Left hindlimb (tissue), 1 donor: Measurements from ENCODE around the gene SPIN4.
"Not testable (repeated sequence)": the region's sequence is repeated elsewhere in the genome, so short reads cannot be mapped to it uniquely, and the experiment has no call there.

Experiments used
- DNase-seq: peaks from one replicate; pipeline ENCODE4 v3.0.0-alpha.2; 2018

The SPIN4 gene

GRCh38 chrX:63350941-63351616 lies at the start of gene SPIN4:
SPIN4 (minus strand) TSS chrX:63351332; CDS start chrX:63350819, 513 bp downstream.
- DNase-seq = peak; percentile 93

- no peak for DNase-seq
Observed at GRCh38 chrX:63400340-63400739, 49.2 kb upstream of the SPIN4 start.

GRCh38 chrX:63394872-63395271 lies 43.7 kb upstream of the SPIN4 start:
- DNase-seq = no peak

- not testable (repeated sequence) for DNase-seq
Observed at GRCh38 chrX:63393094-63393493, 42.0 kb upstream of the SPIN4 start.

- no peak for DNase-seq
Observed at GRCh38 chrX:63387411-63387810, 36.3 kb upstream of the SPIN4 start.

- not testable (repeated sequence) for DNase-seq
Observed at GRCh38 chrX:63384263-63384662, 33.1 kb upstream of the SPIN4 start.

GRCh38 chrX:63373012-63373411 lies 21.9 kb upstream of the SPIN4 start:
- not testable (repeated sequence) for DNase-seq

- DNase-seq = not testable (repeated sequence)
Observed at GRCh38 chrX:63367699-63368098, 16.6 kb upstream of the SPIN4 start.

- DNase-seq = no peak
Observed at GRCh38 chrX:63363788-63364187, 12.7 kb upstream of the SPIN4 start.

- no peak for DNase-seq
Observed at GRCh38 chrX:63361494-63361893, 10.4 kb upstream of the SPIN4 start.

- DNase-seq = no peak
Observed at GRCh38 chrX:63354484-63354883, 3.4 kb upstream of the SPIN4 start.

GRCh38 chrX:63350465-63350877 lies 661 bp downstream of the SPIN4 start:
- DNase-seq = peak; percentile 39

- DNase-seq = no peak
Observed at GRCh38 chrX:63349307-63349706, 1.8 kb downstream of the SPIN4 start.

GRCh38 chrX:63330681-63331080 lies 20.5 kb downstream of the SPIN4 start:
- no peak for DNase-seq

- no peak for DNase-seq
Observed at GRCh38 chrX:63327788-63328187, 23.3 kb downstream of the SPIN4 start.

- DNase-seq = no peak
Observed at GRCh38 chrX:63299596-63299995, 51.5 kb downstream of the SPIN4 start.
